ENCODE results near the gene FAAH. TPM values are rescaled to one million over a fixed set of nuclear protein-coding genes. Genes with fewer than 3 reads are reported as not detected.

FAAH gene
- polyA plus RNA-seq, 1 experiment, result 1.8 TPM

GRCh38 chr1:46408356-46409062 lies 14.4 kb downstream of the FAAH start:
- TF ChIP-seq CTCF (IDR thresholded peaks at IDR 0.05; ENCODE audit: insufficient read depth, low read depth, low read length), result no peak
- POLR2A ChIA-PET, result no interaction called here
- CTCF ChIA-PET, result interaction anchor here (0.8 to 2.4 kb wide), 8 partner anchors 13 to 316 kb away, joined by 3 to 7 read pairs (median 3); a partner anchor contains a TSS
- no peaks in the 10 kb centered on the region for H3K36me3 ChIP-seq (ENCODE audit: control insufficient read depth, insufficient read depth, low read length)
- H3K27me3 ChIP-seq (ENCODE audit: control insufficient read depth, insufficient read depth, low read length), result no peaks in the 10 kb centered on the region
- H3K4me3 ChIP-seq (ENCODE audit: low read depth, low read length), result no peak overlapping the region
- no peak for DNase-seq (ENCODE audit: low read depth)

GRCh38 chr1:46409063-46409372 lies 14.9 kb downstream of the FAAH start:
- H3K36me3 ChIP-seq (ENCODE audit: control insufficient read depth, insufficient read depth, low read length), result no peaks in the 10 kb centered on the region
- CTCF ChIA-PET, result interaction anchor here (0.8 to 2.4 kb wide), 9 partner anchors 10 to 316 kb away, joined by 3 to 7 read pairs (median 3); a partner anchor contains a TSS
- POLR2A ChIA-PET, result interaction anchor here (0.5 kb wide), 1 partner anchor 31 kb away, joined by 7 read pairs; no protein-coding TSS in a partner anchor
- TF ChIP-seq CTCF (IDR thresholded peaks at IDR 0.05; ENCODE audit: insufficient read depth, low read depth, low read length), result no peak
- no peak for DNase-seq (ENCODE audit: low read depth)
- no peaks in the 10 kb centered on the region for H3K27me3 ChIP-seq (ENCODE audit: control insufficient read depth, insufficient read depth, low read length)
- no peak overlapping the region for H3K4me3 ChIP-seq (ENCODE audit: low read depth, low read length)

- CTCF ChIA-PET, result interaction anchor here (0.9 to 1.8 kb wide), 6 partner anchors 8 to 765 kb away, joined by 3 to 4 read pairs (median 4); no protein-coding TSS in a partner anchor
- POLR2A ChIA-PET, result no interaction called here
- Histone ChIP-seq H3K36me3 (ENCODE audit: control insufficient read depth, insufficient read depth, low read length) (no peaks in the 10 kb centered on the region), H3K4me3 (ENCODE audit: low read depth, low read length) (no peak overlapping the region), H3K27me3 (ENCODE audit: control insufficient read depth, insufficient read depth, low read length) (no peaks in the 10 kb centered on the region)
- DNase-seq (ENCODE audit: low read depth), result no peak
- TF ChIP-seq CTCF (IDR thresholded peaks at IDR 0.05; ENCODE audit: insufficient read depth, low read depth, low read length), result no peak
Measured at GRCh38 chr1:46410156-46411009, 16.3 kb downstream of the FAAH start.

- no peak for TF ChIP-seq CTCF (IDR thresholded peaks at IDR 0.05; ENCODE audit: insufficient read depth, low read depth, low read length)
- no peak for DNase-seq (ENCODE audit: low read depth)
- Histone ChIP-seq H3K27me3 (ENCODE audit: control insufficient read depth, insufficient read depth, low read length) (no peaks in the 10 kb centered on the region), H3K36me3 (ENCODE audit: control insufficient read depth, insufficient read depth, low read length) (no peaks in the 10 kb centered on the region), H3K4me3 (ENCODE audit: low read depth, low read length) (no peak overlapping the region)
- POLR2A ChIA-PET, result no interaction called here
- CTCF ChIA-PET, result interaction anchor here (1.1 to 1.8 kb wide), 4 partner anchors 20 to 764 kb away, joined by 3 to 4 read pairs (median 4); no protein-coding TSS in a partner anchor
Measured at GRCh38 chr1:46411010-46411405, 16.9 kb downstream of the FAAH start.

All from BJ (cell line).